Skeletal muscle tissue (tissue), 4 donors: Measurements from ENCODE around the gene LAMA2. TPM values are rescaled to one million over a fixed set of nuclear protein-coding genes. Genes with fewer than 3 reads are reported as not detected.

Experiments
- H3K27ac ChIP-seq: one replicate; pipeline ENCODE4 v1.7.0; 2013; ENCODE audit warnings: mild to moderate bottlenecking, low read depth, low read length, inconsistent platforms
- H3K27me3 ChIP-seq, 3 donors: one replicate each; pipeline ENCODE4 v1.7.0; 2013; ENCODE audit warnings: low read length in 3 of 3; ENCODE audit not compliant: control insufficient read depth in 3 of 3, insufficient read depth in 3 of 3
- H3K36me3 ChIP-seq, 3 donors: one replicate each; pipeline ENCODE4 v1.7.0; 2013; ENCODE audit warnings: low read length in 3 of 3; ENCODE audit not compliant: control insufficient read depth in 3 of 3, insufficient read depth in 3 of 3
- H3K4me1 ChIP-seq, 3 donors: one replicate each; pipeline ENCODE4 v1.7.0; 2013; ENCODE audit warnings: low read length in 3 of 3, mild to moderate bottlenecking in 3 of 3; ENCODE audit not compliant: control insufficient read depth in 3 of 3, insufficient read depth in 3 of 3
- H3K4me3 ChIP-seq, 3 donors: one replicate each; pipeline ENCODE4 v1.7.0; 2013; ENCODE audit warnings: low read length in 3 of 3
- H3K9ac ChIP-seq, 3 donors: one replicate each; pipeline ENCODE4 v1.7.0; 2013; ENCODE audit warnings: low read length in 3 of 3, mild to moderate bottlenecking in 3 of 3, moderate library complexity in 2 of 3, low read depth in 1 of 3
- H3K9me3 ChIP-seq, 3 donors: one replicate each; pipeline ENCODE4 v1.7.0; 2013; ENCODE audit warnings: low read length in 3 of 3; ENCODE audit not compliant: control insufficient read depth in 3 of 3
- total RNA-seq: library from RNA; depleted of rRNA; stranded (reverse); fragments of >200 nt; gene quantifications from one replicate; pipeline ENCODE4 v1.2.3, GENCODE V29; 2014
- donor health status: Osteomylitis.

LAMA2 gene
- total RNA-seq, 1 donor from 2014 or later: 187 TPM

DNA sequence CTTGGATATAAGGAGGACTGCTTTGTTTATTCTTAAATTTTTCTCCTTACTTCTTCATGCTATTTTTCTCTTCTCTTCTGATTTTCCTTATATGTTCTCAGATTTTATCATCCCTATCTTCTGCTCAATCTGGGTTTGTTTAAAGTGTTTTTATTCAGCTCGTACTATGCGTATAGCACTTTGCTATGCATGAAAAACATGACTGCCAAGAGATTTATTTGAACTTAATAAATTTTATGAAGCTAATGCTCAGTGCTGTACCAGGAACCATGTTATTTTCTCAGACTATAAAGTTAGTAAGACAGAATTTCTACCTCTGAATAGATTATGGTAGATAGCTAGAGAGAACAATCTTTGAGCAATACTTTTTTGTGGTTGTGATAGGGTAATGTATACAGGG lies 305.9 kb downstream of the LAMA2 start:
- Histone ChIP-seq H3K36me3 (peaks cover 0 to 7% (median 2%) of the 10 kb centered on the region in 3 donors), H3K27ac (no peak overlapping the region), H3K27me3 (no peaks in the 10 kb centered on the region)

DNA sequence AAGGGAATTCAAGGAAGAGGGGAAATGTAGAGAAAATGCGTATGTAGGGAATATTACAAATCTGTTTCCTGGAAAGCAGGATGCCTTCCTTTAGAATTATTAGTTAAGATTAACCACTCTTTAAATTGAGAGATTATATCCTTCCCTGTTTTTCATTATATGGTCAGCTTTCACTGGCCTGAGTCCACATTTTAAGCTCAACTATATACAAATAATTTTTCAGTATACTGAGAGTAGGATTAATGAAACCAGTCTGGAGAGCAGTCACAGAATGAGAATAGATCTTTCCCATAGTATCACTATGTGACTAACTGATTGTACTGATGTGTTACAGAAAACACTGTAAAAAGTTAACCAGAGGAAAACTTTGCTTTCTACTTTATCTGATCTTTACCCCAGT lies 306.3 kb downstream of the LAMA2 start:
- H3K27me3 ChIP-seq: no peaks in the 10 kb centered on the region
- H3K4me1 ChIP-seq: no peaks in the 10 kb centered on the region
- no peaks in the 10 kb centered on the region for H3K9me3 ChIP-seq
- no peak overlapping the region for H3K27ac ChIP-seq
- peaks cover 0 to 7% (median 2%) of the 10 kb centered on the region in 3 donors for H3K36me3 ChIP-seq
- H3K9ac ChIP-seq: no peak overlapping the region
- H3K4me3 ChIP-seq: no peak overlapping the region

More for the DNA sequence above, 305.9 kb downstream of the LAMA2 start:
- Histone ChIP-seq H3K4me3 (no peak overlapping the region), H3K4me1 (no peaks in the 10 kb centered on the region), H3K9ac (no peak overlapping the region), H3K9me3 (no peaks in the 10 kb centered on the region)

DNA sequence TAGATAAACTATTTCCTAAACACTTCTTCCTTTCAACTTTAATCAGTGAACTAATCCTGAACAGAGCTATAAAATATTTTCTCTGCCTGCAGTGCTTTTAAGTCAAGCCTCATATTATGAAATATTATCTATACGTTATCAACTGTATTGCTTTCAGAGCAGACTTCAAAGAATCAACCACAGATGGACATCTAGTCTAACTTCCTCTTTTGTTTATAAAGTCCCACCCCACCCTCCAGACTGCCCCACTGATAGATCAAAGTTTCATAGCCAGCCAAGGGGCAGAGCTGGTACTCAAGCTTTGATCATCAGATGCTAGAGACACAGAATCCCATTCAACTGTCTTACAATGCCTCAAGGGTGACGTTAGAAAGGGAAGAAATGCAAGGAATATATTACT lies 308.3 kb downstream of the LAMA2 start:
- H3K27me3 ChIP-seq: no peaks in the 10 kb centered on the region
- H3K9ac ChIP-seq: no peak overlapping the region
- no peak overlapping the region for H3K4me3 ChIP-seq
- H3K27ac ChIP-seq: no peak overlapping the region
- H3K4me1 ChIP-seq: no peaks in the 10 kb centered on the region
- peaks cover 0 to 7% (median 2%) of the 10 kb centered on the region in 3 donors for H3K36me3 ChIP-seq
- no peaks in the 10 kb centered on the region for H3K9me3 ChIP-seq

DNA sequence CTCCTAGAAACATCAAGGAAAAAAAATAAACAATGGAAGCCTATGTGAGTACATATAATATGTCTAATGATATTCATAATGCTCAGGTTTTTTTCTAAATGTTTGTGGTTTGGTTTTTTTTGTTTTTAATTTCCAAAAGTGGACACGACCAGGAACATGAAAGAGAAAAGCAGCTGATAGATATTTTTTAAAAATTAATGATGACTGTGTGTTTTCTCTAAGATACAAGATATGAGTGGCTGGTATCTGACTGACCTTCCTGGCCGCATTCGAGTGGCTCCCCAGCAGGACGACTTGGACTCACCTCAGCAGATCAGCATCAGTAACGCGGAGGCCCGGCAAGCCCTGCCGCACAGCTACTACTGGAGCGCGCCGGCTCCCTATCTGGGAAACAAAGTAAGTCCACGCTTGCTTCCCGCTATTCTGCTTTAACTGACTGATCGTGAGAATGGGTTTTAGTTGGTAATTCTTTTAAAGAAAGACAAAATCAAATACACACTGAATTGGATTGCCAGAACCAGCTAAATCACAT lies 309.6 kb downstream of the LAMA2 start:
- Histone ChIP-seq H3K36me3 (peaks cover 0 to 7% (median 2%) of the 10 kb centered on the region in 3 donors), H3K9me3 (no peaks in the 10 kb centered on the region), H3K27ac (no peak overlapping the region)

DNA sequence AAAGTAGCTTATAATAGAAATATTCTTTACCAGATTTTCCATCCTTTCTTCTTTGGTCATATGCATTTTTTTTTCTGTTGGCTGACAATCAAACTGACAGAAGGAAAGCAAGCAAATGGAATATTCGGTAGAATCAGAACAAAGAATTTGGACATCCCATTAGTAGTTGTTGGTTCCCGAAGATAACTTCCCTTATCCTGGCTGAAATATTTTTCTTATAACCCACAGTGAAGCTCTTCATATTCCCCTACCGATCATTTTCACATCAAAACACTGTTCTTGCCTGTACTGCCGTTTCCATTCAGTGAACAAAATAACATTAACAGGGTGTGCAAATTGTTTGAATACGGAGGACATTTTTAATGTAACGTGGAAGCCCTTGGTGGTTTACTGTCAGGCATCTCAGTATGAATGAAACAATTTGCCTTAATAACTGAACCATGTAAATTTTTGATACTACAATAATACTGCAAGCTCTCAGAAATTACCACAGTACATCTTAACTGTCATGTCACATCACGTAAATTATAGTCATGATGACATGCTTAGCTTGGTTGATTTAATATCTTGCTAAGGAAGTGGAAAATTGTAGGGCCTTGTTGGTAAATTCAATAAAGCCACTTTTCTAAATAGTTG lies 311.5 kb downstream of the LAMA2 start:
- H3K9me3 ChIP-seq: no peaks in the 10 kb centered on the region
- peaks cover 0 to 7% (median 2%) of the 10 kb centered on the region in 3 donors for H3K36me3 ChIP-seq

More for the DNA sequence above, 309.6 kb downstream of the LAMA2 start:
- no peaks in the 10 kb centered on the region for H3K4me1 ChIP-seq
- H3K4me3 ChIP-seq: no peak overlapping the region
- H3K27me3 ChIP-seq: no peaks in the 10 kb centered on the region
- no peak overlapping the region for H3K9ac ChIP-seq

DNA sequence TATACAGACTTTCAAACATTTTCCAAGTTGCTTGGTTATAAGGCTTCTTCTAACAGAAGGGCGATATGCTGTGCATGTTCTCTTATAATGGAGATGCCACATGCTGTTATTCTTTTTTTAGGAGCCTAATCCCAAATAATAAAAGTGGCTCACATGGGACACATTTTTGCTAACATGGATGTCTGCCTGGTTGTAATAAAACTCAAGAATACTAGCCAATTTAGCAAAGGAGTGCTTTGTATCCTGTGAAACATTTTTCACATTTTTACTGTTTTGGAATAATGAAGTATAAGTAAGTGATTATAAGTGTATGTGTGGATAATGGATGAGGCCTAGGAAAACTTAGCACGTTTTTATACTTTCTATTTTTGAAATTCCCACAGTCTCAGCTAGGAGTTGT lies 312.2 kb downstream of the LAMA2 start:
- H3K4me3 ChIP-seq: no peak overlapping the region
- no peaks in the 10 kb centered on the region for H3K4me1 ChIP-seq
- H3K27ac ChIP-seq: no peak overlapping the region
- H3K9me3 ChIP-seq: no peaks in the 10 kb centered on the region
- H3K27me3 ChIP-seq: no peaks in the 10 kb centered on the region
- H3K9ac ChIP-seq: no peak overlapping the region
- peaks cover 0 to 7% (median 2%) of the 10 kb centered on the region in 3 donors for H3K36me3 ChIP-seq

More for the DNA sequence above, 311.5 kb downstream of the LAMA2 start:
- H3K4me3 ChIP-seq: no peak overlapping the region
- H3K27ac ChIP-seq: no peak overlapping the region
- no peaks in the 10 kb centered on the region for H3K4me1 ChIP-seq
- no peak overlapping the region for H3K9ac ChIP-seq
- no peaks in the 10 kb centered on the region for H3K27me3 ChIP-seq

DNA sequence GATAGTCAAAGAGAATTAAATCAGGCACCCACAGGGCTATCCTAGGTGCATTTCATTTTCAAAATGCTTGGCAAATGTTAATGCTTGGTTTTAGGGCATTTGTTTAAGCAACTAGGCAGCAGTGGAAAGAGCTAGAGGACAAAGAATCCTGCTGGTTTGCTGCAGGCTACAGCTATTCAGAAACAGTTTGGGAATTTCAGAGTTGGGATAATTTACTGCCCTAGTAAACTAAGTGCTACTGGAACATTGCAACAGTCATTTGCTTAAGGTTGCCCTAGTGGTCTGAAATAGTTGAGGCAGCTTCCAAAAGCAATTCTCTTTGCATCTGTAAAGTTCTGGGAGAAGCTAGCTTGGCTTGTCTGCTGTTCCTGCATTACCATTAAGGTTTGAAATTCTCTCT lies 312.7 kb downstream of the LAMA2 start:
- Histone ChIP-seq H3K27ac (no peak overlapping the region), H3K27me3 (no peaks in the 10 kb centered on the region), H3K4me1 (no peaks in the 10 kb centered on the region), H3K36me3 (peaks cover 0 to 7% (median 2%) of the 10 kb centered on the region in 3 donors), H3K9ac (no peak overlapping the region), H3K9me3 (no peaks in the 10 kb centered on the region), H3K4me3 (no peak overlapping the region)

DNA sequence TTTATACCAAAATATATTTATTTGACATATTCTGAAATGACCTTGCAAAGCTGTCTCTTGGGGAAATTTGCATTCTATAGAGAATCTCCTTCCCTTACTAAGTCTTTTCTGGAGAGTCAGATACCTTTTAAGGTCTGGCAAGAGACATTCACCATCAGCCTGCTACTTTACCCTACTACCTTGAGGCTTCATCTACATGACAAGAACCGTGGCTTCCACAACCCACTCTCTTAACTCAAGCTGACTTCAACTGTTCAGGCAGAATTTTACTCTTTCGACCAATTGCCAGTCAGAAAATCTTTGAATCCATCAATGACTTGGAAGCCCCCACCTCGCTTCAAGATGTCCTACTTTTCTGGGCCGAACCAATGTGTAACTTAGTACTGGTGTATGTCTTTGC lies 314.2 kb downstream of the LAMA2 start:
- Histone ChIP-seq H3K27ac (no peak overlapping the region), H3K27me3 (no peaks in the 10 kb centered on the region), H3K36me3 (peaks cover 0 to 4% (median 2%) of the 10 kb centered on the region in 3 donors), H3K9ac (no peak overlapping the region), H3K4me3 (no peak overlapping the region), H3K9me3 (no peaks in the 10 kb centered on the region), H3K4me1 (no peaks in the 10 kb centered on the region)

DNA sequence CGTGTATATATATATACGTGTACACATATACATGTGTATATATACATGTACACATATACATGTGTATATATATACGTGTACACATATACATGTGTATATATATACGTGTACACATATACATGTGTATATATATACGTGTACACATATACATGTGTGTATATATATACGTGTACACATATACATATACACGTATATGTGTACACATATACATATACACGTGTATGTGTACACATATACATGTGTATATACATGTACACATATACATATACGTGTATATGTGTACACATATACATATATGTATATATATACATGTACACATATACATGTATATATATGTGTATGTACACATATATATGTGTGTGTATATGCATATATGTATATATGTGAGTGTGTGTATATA lies 317.2 kb downstream of the LAMA2 start:
- H3K4me1 ChIP-seq: no peaks in the 10 kb centered on the region
- no peaks in the 10 kb centered on the region for H3K9me3 ChIP-seq
- H3K9ac ChIP-seq: no peak overlapping the region
- H3K27ac ChIP-seq: no peak overlapping the region
- no peaks in the 10 kb centered on the region for H3K27me3 ChIP-seq
- H3K36me3 ChIP-seq: no peaks in the 10 kb centered on the region
- H3K4me3 ChIP-seq: no peak overlapping the region

DNA sequence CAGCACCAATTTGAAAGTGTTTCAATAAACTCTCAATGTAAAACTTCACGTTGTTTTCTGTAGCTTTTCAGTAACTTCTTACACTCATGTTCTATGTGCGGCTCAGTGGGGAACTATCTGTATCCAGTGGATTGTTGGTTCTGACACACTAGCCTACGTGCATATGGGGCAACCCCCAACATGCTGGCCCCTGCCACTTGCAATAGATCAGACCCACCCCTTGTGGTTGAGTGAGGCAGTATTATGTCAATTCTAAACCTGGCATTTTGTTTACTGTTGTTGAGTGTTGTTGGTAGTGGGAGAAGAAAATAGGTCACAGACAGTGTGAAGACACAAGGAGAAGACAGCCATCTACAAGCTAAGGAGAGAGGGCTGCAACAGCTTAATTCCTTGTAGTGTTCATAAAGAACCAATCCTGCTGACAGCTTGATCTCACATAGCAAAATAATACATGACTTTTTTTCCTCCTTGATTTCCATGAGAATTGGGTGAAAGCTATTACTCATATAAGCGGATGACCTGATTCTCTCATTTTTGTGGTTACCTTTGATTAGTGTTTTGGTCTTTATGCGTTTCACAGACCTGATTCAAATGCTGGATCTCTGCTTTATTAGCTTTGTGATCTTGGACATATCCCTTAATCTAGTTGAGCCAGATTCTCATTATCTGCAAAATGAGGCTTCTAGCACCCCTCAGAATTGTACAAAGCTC lies 320.4 kb downstream of the LAMA2 start:
- no peaks in the 10 kb centered on the region for H3K36me3 ChIP-seq
- no peak overlapping the region for H3K27ac ChIP-seq
- H3K4me1 ChIP-seq: no peaks in the 10 kb centered on the region
- H3K27me3 ChIP-seq: no peaks in the 10 kb centered on the region
- H3K4me3 ChIP-seq: no peak overlapping the region
- no peak overlapping the region for H3K9ac ChIP-seq
- no peaks in the 10 kb centered on the region for H3K9me3 ChIP-seq
